Activated CD4-positive, CD25-positive, alpha-beta regulatory T cell treated with anti-CD3 and anti-CD28 coated beads, Interleukin-2, amount 50 U/mL, for 72 hours (primary cell): Measurements from ENCODE around the gene DCLRE1B.

Source experiments
- DNase-seq: peaks from one replicate; pipeline ENCODE4 v3.0.0; 2021

DCLRE1B gene

DNA sequence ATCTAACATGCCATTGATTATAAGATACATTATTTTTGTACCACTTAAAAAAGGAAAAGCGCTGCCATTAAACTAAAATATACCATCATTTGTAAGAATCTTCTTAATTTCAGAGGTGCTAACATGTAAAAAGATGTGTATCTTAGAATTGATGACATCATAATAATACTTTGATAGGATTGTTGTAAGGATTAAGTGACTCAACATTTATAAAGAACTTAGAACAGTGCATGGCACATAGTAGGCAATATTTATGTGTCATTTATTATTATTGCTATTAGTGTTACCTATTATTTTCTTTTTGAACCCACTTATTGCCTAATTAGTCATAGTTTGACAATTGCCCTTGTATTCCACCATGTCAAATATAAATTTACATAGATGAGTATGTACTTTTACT lies 45.8 kb downstream of the DCLRE1B start:
- DNase-seq = no peak

DNA sequence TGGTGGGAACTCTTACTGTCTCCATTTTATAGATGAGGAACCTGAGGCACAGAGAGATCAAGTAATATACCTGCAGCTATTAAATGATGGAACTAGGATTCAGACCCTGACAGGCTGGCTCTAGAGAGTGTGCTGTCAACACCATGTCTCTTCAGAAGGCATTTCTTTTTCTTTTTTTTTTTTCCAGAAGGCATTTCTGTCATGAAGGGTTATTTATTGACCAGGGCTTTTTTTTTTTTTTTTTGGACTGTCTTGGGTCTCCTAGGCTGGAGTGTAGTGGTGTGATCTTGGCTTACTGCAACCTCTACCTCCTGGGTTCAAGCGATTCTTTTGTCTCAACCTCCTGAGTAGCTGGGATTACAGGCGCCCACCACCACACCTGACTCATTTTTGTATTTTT lies 46.6 kb downstream of the DCLRE1B start:
- DNase-seq = no peak

- no peak for DNase-seq
Observed at GRCh38 chr1:113957984-113958383, 52.9 kb downstream of the DCLRE1B start.

DNA sequence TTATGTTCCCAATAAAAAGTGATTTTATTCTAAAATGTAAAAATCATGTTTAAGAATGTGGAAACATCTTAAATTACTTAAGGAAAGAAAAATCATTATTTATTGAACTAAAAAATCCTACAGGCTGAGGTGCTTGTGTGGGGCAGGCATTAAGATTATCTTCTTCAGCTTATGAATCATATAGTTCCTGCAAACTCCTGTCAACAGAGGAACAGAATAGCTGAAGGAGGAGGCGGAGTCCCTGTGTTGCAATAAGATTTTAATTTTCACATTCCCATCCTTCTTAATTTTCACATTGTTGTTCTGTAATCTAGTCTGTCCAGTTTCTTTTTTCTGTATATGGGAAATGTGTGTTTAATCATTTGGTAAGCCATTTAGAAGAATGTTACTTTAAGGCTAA lies 53.6 kb downstream of the DCLRE1B start:
- DNase-seq = no peak

DNA sequence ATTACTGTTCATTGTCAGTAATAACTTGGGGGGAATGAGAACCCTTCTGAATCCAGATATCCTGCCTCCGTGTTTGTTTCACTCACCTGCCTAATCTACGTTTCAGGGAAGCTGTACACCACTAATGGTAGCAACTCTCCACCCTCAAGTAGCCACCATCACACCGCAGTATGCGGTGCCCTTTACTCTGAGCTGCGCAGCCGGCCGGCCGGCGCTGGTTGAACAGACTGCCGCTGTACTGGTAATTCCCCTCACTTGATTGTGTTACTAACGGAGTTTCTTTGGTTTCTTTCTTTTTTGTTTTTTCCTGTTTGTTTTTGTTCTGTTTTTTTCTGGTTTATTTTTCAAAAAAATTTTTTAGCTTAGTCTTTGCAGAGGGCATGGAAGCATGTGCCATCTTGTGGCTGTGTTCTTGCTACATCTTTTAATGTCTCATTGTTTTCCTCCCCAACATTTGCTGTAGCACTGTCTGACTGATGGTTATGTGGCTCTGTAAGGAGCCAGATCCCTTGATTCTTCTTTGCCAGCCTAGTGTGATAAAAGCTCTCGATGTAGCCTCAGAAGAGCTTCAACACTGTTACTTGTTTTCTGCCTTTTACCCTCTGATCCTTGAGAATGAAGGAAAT lies 58.3 kb downstream of the DCLRE1B start:
- no peak for DNase-seq
